ENCODE results near the gene TTLL11. TPM values are rescaled to one million over a fixed set of nuclear protein-coding genes. Genes with fewer than 3 reads are reported as not detected.

Gene TTLL11
- total RNA-seq, 4 donors from 2014 or later = 7.2 to 12.1 (median 9.9) TPM

DNA sequence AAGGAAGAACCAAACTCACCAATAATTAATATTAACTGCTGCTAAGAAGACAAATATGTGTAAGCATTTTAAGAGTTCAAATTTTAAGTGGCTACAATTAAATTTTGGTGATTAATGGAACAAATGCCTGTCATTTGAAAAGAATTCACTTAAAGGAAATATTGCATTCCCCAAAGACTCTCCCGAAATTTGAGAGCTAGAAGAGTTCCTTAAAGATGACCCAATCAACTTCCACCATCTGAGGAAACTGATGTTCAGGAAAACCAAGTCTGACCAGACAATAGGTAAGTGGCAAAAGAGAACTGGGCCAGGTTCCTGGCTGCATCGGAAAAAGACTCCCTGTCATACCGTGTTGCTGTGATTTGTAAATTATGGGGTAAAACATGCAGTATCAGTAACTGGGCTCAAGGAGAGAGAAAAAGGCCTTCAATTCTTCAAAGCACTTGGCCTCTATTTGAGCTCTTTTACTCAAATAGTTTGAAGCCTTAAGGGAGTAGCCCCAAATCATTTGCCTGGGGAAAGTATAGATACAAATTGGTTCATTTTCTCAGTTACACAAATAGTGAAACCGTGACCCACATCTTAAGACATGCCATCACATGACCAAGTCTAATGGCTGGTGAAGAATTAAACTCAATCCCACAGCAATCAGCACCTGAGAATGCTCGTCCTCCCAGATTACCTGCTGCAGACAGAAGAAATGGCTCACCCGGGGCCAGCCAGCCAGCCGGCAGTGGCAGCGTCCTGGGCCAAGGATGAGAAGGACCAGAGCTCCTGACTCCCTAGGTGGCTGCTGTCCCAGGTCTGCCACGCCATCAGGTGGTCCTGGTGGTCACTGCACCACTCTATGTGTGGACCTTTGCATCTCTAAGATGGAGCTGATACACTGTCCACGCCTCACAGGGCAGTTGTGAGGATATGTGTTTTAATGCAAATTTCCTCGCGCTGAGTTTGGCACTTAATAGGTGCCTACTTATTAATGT lies 162.9 kb downstream of the TTLL11 start:
- H3K27me3 ChIP-seq = no peaks in the 10 kb centered on the region
- 89% methylated on average over 10 of the region's 12 CpGs for WGBS
- no peaks in the 10 kb centered on the region for H3K4me1 ChIP-seq
- H3K27ac ChIP-seq = no peak overlapping the region
- H3K9me3 ChIP-seq = no peaks in the 10 kb centered on the region
- no peak overlapping the region for H3K4me3 ChIP-seq
- no peaks in the 10 kb centered on the region for H3K36me3 ChIP-seq
- TF ChIP-seq, protein P1, sequence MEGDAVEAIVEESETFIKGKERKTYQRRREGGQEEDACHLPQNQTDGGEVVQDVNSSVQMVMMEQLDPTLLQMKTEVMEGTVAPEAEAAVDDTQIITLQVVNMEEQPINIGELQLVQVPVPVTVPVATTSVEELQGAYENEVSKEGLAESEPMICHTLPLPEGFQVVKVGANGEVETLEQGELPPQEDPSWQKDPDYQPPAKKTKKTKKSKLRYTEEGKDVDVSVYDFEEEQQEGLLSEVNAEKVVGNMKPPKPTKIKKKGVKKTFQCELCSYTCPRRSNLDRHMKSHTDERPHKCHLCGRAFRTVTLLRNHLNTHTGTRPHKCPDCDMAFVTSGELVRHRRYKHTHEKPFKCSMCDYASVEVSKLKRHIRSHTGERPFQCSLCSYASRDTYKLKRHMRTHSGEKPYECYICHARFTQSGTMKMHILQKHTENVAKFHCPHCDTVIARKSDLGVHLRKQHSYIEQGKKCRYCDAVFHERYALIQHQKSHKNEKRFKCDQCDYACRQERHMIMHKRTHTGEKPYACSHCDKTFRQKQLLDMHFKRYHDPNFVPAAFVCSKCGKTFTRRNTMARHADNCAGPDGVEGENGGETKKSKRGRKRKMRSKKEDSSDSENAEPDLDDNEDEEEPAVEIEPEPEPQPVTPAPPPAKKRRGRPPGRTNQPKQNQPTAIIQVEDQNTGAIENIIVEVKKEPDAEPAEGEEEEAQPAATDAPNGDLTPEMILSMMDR (IDR thresholded peaks at IDR 0.05) = no peak
- TF ChIP-seq POLR2A (IDR thresholded peaks at IDR 0.05) (no peak), EP300 (IDR thresholded peaks at IDR 0.05) (no peak), POLR2AphosphoS5 (IDR thresholded peaks at IDR 0.05) (no peak)
- no peak for DNase-seq (ENCODE audit: low spot score in 2 of 2)

DNA sequence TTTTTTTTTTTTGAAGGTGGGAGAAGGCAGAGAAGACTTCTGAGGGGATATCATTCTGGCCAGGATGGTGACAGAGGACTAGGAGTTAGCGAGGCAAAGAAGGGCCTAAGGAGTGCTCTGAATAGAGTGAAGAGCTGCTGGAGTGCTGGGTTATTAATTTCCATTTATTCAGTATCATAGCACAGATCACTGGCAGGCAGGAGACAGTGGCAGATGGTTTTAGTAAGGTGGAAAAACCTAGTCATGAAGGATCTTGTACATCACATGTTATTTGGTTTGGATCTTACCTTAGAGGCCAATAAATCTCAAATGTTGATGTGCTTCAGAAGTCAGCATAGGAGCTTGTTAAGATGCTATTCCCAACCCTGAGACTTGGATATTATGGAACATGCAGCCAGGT lies 165.5 kb downstream of the TTLL11 start:
- no peak for DNase-seq (ENCODE audit: low spot score in 2 of 2)
- Histone ChIP-seq H3K4me1 (no peaks in the 10 kb centered on the region), H3K9me3 (no peaks in the 10 kb centered on the region), H3K27me3 (no peaks in the 10 kb centered on the region), H3K36me3 (no peaks in the 10 kb centered on the region), H3K27ac (no peak overlapping the region), H3K4me3 (no peak overlapping the region)
- 93% methylated on average over 1 of the region's 1 CpG for WGBS
- TF ChIP-seq EP300 (IDR thresholded peaks at IDR 0.05) (no peak), POLR2A (IDR thresholded peaks at IDR 0.05) (no peak), POLR2AphosphoS5 (IDR thresholded peaks at IDR 0.05) (no peak)
- TF ChIP-seq, protein P1 (IDR thresholded peaks at IDR 0.05) = no peak

DNA sequence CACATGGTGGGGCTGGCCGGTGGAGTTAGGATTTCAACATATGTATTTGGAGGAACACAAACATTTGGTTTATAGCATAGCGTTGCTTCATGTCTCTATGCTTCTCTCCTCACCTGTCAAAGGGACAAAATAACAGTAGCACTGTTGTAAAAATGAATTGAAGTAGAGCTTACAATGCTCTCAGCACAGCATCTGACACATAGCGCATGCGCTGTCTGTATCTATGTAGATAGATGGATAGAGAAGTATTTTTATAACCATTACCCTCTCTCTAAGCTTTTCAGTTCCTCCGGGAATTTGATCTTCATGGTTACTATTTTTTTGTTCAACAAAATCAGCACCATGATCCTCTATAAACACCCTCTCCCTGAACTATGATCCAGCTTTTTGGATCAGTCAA lies 166.0 kb downstream of the TTLL11 start:
- H3K27me3 ChIP-seq = no peaks in the 10 kb centered on the region
- H3K9me3 ChIP-seq = no peaks in the 10 kb centered on the region
- H3K27ac ChIP-seq = no peak overlapping the region
- TF ChIP-seq, protein P1 (IDR thresholded peaks at IDR 0.05) = no peak
- no peak overlapping the region for H3K4me3 ChIP-seq
- WGBS = 92% methylated on average over 5 of the region's 5 CpGs
- no peaks in the 10 kb centered on the region for H3K4me1 ChIP-seq
- no peaks in the 10 kb centered on the region for H3K36me3 ChIP-seq
- no peak for DNase-seq (ENCODE audit: low spot score in 2 of 2)

DNA sequence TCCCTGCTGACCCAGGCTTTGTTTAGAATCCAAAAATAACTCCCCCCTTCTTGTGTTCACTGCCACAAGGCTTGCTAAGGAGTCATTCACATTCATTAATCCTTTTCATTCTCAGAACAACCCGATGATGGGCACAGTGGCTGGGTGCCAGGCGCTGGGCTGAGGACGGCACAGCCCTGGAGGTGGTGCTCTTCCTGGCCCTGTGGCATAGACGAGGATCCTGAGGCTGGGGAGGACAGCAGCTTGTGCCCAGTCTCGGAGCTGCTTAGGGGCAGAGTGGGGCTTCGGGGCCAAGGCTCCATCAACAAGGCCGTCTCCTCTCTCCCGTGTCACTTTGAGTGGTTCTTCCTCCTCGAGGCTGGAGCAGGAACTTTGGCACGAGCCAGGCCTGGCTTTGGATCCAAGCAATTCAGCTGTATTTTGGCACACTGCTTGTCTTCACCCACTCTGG lies 166.7 kb downstream of the TTLL11 start:
- no peaks in the 10 kb centered on the region for H3K27me3 ChIP-seq
- H3K9me3 ChIP-seq = no peaks in the 10 kb centered on the region
- WGBS = 51% methylated on average over 8 of the region's 10 CpGs
- H3K36me3 ChIP-seq = no peaks in the 10 kb centered on the region
- no peak overlapping the region for H3K27ac ChIP-seq
- TF ChIP-seq, protein P1 (IDR thresholded peaks at IDR 0.05) = no peak
- TF ChIP-seq POLR2AphosphoS5 (IDR thresholded peaks at IDR 0.05) (no peak), EP300 (IDR thresholded peaks at IDR 0.05) (no peak), POLR2A (IDR thresholded peaks at IDR 0.05) (no peak)
- DNase-seq (ENCODE audit: low spot score in 2 of 2) = no peak
- no peaks in the 10 kb centered on the region for H3K4me1 ChIP-seq
- H3K4me3 ChIP-seq = no peak overlapping the region

DNA sequence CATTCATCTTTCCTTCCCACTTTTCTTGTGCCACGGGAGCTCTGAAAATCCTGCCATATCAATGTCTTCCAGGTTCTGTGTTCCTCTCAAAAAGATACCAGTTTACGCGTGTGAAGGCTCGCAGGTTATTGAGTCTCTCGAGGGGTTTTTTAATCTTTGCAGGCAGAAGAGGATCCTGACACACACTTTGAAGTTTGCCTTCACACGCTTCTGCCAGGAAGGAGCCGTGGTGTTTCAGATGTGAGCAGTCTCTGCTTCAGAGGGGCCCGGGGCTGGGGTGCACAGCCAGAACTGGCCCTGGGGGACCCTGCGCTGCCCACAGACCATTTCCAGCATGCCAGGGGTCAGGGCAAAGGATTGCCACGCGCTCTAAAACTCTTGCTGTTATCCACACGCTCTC lies 167.2 kb downstream of the TTLL11 start:
- no peak overlapping the region for H3K4me3 ChIP-seq
- H3K4me1 ChIP-seq = no peaks in the 10 kb centered on the region
- H3K27me3 ChIP-seq = no peaks in the 10 kb centered on the region
- WGBS = 86% methylated on average over 9 of the region's 12 CpGs
- TF ChIP-seq EP300 (IDR thresholded peaks at IDR 0.05) (no peak), POLR2A (IDR thresholded peaks at IDR 0.05) (no peak), POLR2AphosphoS5 (IDR thresholded peaks at IDR 0.05) (no peak)
- TF ChIP-seq, protein P1 (IDR thresholded peaks at IDR 0.05) = no peak
- no peaks in the 10 kb centered on the region for H3K9me3 ChIP-seq
- no peak overlapping the region for H3K27ac ChIP-seq
- no peak for DNase-seq (ENCODE audit: low spot score in 2 of 2)
- H3K36me3 ChIP-seq = no peaks in the 10 kb centered on the region

Measured in suprapubic skin (tissue), 4 donors.